ENCODE results near the gene MAFF. TPM values are rescaled to one million over a fixed set of nuclear protein-coding genes. Genes with fewer than 3 reads are reported as not detected.

MAFF gene
- total RNA-seq, 1 donor from 2014 or later = 4.5 TPM

DNA sequence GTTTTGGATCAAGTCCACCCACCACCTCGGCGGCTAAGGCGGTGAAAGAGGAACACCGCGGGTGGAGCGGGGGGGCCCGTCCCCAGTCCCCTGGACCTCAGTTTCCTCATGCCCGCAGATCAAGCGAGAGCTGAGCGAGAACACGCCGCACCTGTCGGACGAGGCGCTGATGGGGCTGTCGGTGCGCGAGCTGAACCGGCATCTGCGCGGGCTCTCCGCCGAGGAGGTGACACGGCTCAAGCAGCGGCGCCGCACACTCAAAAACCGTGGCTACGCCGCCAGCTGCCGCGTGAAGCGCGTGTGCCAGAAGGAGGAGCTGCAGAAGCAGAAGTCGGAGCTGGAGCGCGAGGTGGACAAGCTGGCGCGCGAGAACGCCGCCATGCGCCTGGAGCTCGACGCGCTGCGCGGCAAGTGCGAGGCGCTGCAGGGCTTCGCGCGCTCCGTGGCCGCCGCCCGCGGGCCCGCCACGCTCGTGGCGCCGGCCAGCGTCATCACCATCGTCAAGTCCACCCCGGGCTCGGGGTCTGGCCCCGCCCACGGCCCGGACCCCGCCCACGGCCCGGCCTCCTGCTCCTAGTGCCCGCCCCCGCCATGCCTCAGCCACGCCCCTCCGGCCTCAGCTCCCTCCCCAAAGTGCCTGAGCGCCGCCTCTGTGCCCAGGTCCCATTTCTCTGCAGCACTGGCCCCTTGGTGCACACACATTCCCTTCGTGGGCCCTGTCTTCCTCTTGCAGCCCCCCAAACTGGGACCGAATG is 12.7 kb downstream of the MAFF start:
- H3K27ac Mint-ChIP-seq = peak overlapping the region; percentile 18
- no peak for TF ChIP-seq CTCF (IDR thresholded peaks at IDR 0.05)
- H3K4me3 Mint-ChIP-seq = peak overlapping the region; percentile 71
- CTCF ChIA-PET = interaction anchor here (0.9 to 1.9 kb wide), 4 partner anchors 11 to 358 kb away, joined by 3 to 8 read pairs (median 6); no protein-coding TSS in a partner anchor
- H3K27me3 Mint-ChIP-seq = no peaks in the 10 kb centered on the region
- ATAC-seq (ENCODE audit: low read depth) (peak; percentile 89), DNase-seq (peak; percentile 68)
- H3K4me1 Mint-ChIP-seq = peaks cover 24% of the 10 kb centered on the region
- intact Hi-C loops (cut with micrococcal nuclease) = loop anchor here (1.0 to 5.0 kb wide), 4 partner anchors 12 to 356 kb away; partner anchors contain the start of genes BAIAP2L2, DMC1 and PLA2G6
- H3K36me3 Mint-ChIP-seq (ENCODE audit: low read depth) = no peaks in the 10 kb centered on the region
- no peaks in the 10 kb centered on the region for H3K9me3 Mint-ChIP-seq
- POLR2A ChIA-PET = interaction anchor here (0.8 to 2.5 kb wide), 2 partner anchors 12 to 33 kb away, joined by 4 to 9 read pairs; partner anchors contain the start of genes MAFF and PLA2G6

DNA sequence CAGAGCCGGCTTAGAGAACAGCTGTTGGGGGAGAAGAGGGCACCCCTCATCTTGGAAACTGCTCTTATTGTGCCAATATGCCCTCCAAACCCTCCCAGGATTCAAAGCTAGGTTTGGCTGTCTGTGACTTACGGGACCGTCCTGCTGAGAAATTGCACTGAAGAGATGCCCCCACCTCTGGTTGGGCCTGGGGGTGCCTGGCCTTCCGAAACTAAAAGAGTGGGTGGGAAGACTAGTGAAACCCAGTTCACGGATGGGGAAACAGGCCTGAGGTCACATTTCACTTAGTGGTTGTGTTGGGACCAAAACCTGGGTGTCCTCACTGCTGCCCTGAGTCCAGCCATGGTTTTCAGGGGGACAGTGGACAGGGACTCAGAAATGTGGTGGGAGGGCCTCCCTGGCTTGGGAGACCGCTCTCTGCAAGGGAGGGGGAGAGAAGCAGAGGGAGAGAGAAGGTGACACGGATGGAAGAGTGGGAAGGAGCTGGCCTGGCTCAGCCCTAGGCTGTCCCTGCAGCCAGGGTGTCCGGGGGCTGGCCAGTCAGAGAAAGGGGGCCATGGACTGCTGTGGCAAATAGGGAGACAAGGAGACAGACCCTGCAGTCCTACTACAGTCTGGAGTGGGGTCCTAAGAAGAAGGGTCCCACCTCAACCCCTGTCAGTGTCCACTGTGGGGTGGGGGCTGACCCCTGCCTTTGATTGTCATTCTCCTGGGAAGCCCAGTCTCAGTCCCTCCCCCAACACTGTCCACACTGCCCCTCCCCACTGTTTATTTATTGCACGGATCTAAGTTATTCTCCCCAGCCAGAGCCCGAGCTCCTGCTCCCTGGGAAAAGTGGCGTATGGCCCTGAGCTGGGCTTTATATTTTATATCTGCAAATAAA is 13.6 kb downstream of the MAFF start:
- Mint-ChIP-seq H3K27me3 (no peaks in the 10 kb centered on the region), H3K9me3 (no peaks in the 10 kb centered on the region), H3K4me3 (no peak overlapping the region), H3K36me3 (ENCODE audit: low read depth) (no peaks in the 10 kb centered on the region), H3K27ac (no peak overlapping the region), H3K4me1 (peaks cover 24% of the 10 kb centered on the region)
- ATAC-seq (ENCODE audit: low read depth) (no peak), DNase-seq (no peak)
- no peak for TF ChIP-seq CTCF (IDR thresholded peaks at IDR 0.05)
- POLR2A ChIA-PET = interaction anchor here (0.6 to 2.5 kb wide), 2 partner anchors 9 to 34 kb away, joined by 8 to 9 read pairs; partner anchors contain the start of gene PLA2G6
- intact Hi-C loops (cut with micrococcal nuclease) = loop anchor here (2.0 kb wide), 1 partner anchor 35 kb away; the partner anchor contains the start of gene PLA2G6
- CTCF ChIA-PET = interaction anchor here (1.0 to 1.9 kb wide), 3 partner anchors 12 to 357 kb away, joined by 3 to 8 read pairs (median 6); no protein-coding TSS in a partner anchor

DNA sequence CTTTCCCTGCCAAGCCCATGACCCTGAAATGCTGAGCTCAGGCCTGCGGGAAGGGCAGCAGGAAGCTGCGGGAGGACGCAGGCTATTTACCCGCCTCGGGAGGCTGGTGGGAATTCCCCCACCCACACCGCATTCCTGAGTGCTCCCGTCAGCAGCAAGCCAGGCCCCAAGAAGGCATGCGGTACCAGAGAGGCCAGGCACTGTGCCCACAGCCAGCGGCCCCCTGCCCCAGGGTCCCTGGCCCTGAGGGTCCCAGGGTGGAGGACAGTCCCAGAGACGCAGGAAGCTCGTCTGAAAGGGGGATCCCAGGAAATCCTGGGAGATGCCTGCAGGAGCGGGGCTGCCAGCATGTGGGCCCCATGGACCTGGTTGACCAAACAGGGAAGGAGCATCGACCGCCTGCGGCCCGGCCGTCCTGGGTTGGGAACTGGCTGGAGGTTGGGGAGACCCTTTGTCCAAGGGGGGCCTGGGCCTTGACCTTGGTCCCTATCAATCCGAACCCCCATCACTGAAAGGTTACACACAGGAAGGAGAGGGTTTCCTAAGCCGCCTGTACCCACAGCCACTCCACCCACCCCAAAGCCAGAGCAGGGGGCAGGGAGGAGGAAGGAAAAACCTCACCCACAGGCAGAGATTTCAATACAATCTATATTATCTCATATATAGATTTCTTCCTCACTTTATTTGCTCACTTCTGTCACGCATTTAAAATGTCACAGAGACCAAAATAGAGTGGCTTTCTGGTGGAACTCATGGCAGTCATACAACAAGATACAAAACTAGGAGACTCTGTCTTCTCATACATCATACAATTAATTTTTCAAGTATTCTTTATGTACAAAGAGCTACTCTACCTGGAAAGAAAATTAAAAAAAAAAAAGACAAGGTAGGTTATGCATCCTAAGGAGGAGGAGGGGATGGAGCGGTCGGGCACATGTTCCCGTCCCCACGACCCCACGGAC is 17.1 kb downstream of the MAFF start:
- ChIA-PET POLR2A (no interaction called here), CTCF (no interaction called here)
- no peak for TF ChIP-seq CTCF (IDR thresholded peaks at IDR 0.05)
- Mint-ChIP-seq H3K9me3 (no peaks in the 10 kb centered on the region), H3K4me1 (peaks cover 15% of the 10 kb centered on the region), H3K36me3 (ENCODE audit: low read depth) (peaks cover 8% of the 10 kb centered on the region), H3K27me3 (no peaks in the 10 kb centered on the region), H3K4me3 (no peak overlapping the region), H3K27ac (no peak overlapping the region)
- intact Hi-C loops (cut with micrococcal nuclease) = no loop called here
- DNase-seq = no peak
- no peak for ATAC-seq (ENCODE audit: low read depth)

- Mint-ChIP-seq H3K4me1 (peaks cover 10% of the 10 kb centered on the region), H3K27me3 (no peaks in the 10 kb centered on the region), H3K9me3 (no peaks in the 10 kb centered on the region), H3K4me3 (no peak overlapping the region), H3K27ac (no peak overlapping the region), H3K36me3 (ENCODE audit: low read depth) (peaks cover 8% of the 10 kb centered on the region)
- POLR2A ChIA-PET = no interaction called here
- no peak for DNase-seq
- CTCF ChIA-PET = no interaction called here
- intact Hi-C loops (cut with micrococcal nuclease) = no loop called here
- no peak for TF ChIP-seq CTCF (IDR thresholded peaks at IDR 0.05)
- ATAC-seq (ENCODE audit: low read depth) = no peak
Measured at GRCh38 chr22:38219632-38220031, 17.8 kb downstream of the MAFF start.
